GM12878 (cell line): ENCODE measurements around the gene CLEC16A. TPM values are rescaled to one million over a fixed set of nuclear protein-coding genes. Genes with fewer than 3 reads are reported as not detected.

Source experiments
- ATAC-seq: fragments of 200-7000 bp; cut with Tn5 transposase; 3 replicates; pipeline ENCODE4 v1.9.1; 2020; ENCODE audit warnings: mild to moderate bottlenecking, moderate library complexity
- BruUV-seq: library from RNA; stranded (reverse); fragments of 400-500 nt; replicated peaks from 2 replicates; lab custom pipeline; 2021; lab: Mats Ljungman, UMichigan
- CTCF ChIA-PET: fragments of 300-600 bp; sonication (Branson Sonifier 250); formaldehyde crosslinking; extraction: SDS; loops from one replicate; lab custom pipeline; 2021; ENCODE audit warnings: inconsistent platforms; lab: Yijun Ruan, JAX
- POLR2A ChIA-PET: fragments of 350-600 bp; formaldehyde crosslinking; extraction: SDS; loops from one replicate; lab custom pipeline; 2021; ENCODE audit warnings: inconsistent platforms; lab: Charles Lee
- RAD21 ChIA-PET: fragments of 300-600 bp; sonication (Branson Sonifier 250); formaldehyde crosslinking; loops from one replicate; lab custom pipeline; 2023; ENCODE audit warnings: antibody characterized with exemption; ENCODE audit not compliant: unreplicated experiment; lab: Charles Lee
- SMC1A ChIA-PET: fragments of 300-600 bp; sonication (Branson Sonifier 250); formaldehyde crosslinking; loops from one replicate; lab custom pipeline; 2023; ENCODE audit not compliant: unreplicated experiment, uncharacterized antibody; lab: Charles Lee
- DNase-seq: peaks from one replicate; pipeline ENCODE4 v3.0.0-alpha.2; 2011; ENCODE audit warnings: low read depth, low spot score
- FAIRE-seq: peaks from 3 replicates; lab custom pipeline; 2011; peaks lifted over from hg19 to GRCh38; lab: Jason Lieb, UNC
- H2AFZ ChIP-seq: 2 replicates; pipeline ENCODE4 v1.6.0; 2011; ENCODE audit warnings: low read depth, low read length, control low read depth; ENCODE audit not compliant: control insufficient read depth
- H3K27ac ChIP-seq: 2 replicates; pipeline ENCODE4 v1.5.1; 2011; ENCODE audit warnings: control low read depth; ENCODE audit not compliant: control insufficient read depth, insufficient read depth
- H3K27me3 ChIP-seq, 2 experiments: replicated peaks in 1 of 2; 2 replicates each; pipeline versions ENCODE4 v1.6.0 to v1.6.1; 2011; ENCODE audit warnings: low read length in 1 of 2; ENCODE audit not compliant: control insufficient read depth in 2 of 2, insufficient read depth in 2 of 2
- H3K36me3 ChIP-seq, 2 experiments: 2 replicates each; pipeline ENCODE4 v1.5.1; 2011; ENCODE audit warnings: low read length in 1 of 2; ENCODE audit not compliant: control insufficient read depth in 2 of 2, insufficient read depth in 2 of 2
- H3K4me1 ChIP-seq: 2 replicates; pipeline ENCODE4 v1.6.1; 2011; ENCODE audit warnings: mild to moderate bottlenecking, low read length, moderate library complexity, mixed read lengths; ENCODE audit not compliant: control insufficient read depth, insufficient read depth
- H3K4me2 ChIP-seq: 2 replicates; pipeline ENCODE4 v1.6.0; 2011; ENCODE audit warnings: control low read depth; ENCODE audit not compliant: control insufficient read depth, insufficient read depth
- H3K4me3 ChIP-seq: fragments of 200-600 bp; sonication (generic); 2 replicates; pipeline ENCODE4 v1.5.1; 2016
- H3K79me2 ChIP-seq: 2 replicates; pipeline ENCODE4 v1.6.0; 2011; ENCODE audit warnings: low read length; ENCODE audit not compliant: control insufficient read depth, insufficient read depth
- H3K9ac ChIP-seq: 2 replicates; pipeline ENCODE4 v1.8.0; 2011; ENCODE audit warnings: low read length, control low read depth, mixed read lengths; ENCODE audit not compliant: control insufficient read depth, insufficient read depth
- H3K9me3 ChIP-seq: replicated peaks from 3 replicates; pipeline ENCODE4 v1.5.1; 2011; ENCODE audit warnings: mild to moderate bottlenecking, low read length; ENCODE audit not compliant: control insufficient read depth, insufficient read depth
- H4K20me1 ChIP-seq: 2 replicates; pipeline ENCODE4 v1.6.0; 2011; ENCODE audit not compliant: control insufficient read depth, insufficient read depth
- ASH2L ChIP-seq: fragments of 300-600, 200-600 bp; sonication (generic); IDR thresholded peaks from 2 replicates; pipeline ENCODE4 v1.6.1; 2017; ENCODE audit warnings: low read depth, mild to moderate bottlenecking, borderline replicate concordance
- BHLHE40 ChIP-seq, 2 experiments: fragments of 450-650 bp in 1 of 2; IDR thresholded peaks; 2 replicates each; pipeline ENCODE4 v1.6.1; 2011 to 2017; ENCODE audit warnings: low read depth in 2 of 2, borderline replicate concordance in 1 of 2, improper control_type of control experiment in 1 of 2, low read length in 1 of 2, mild to moderate bottlenecking in 1 of 2
- FOXK2 ChIP-seq: fragments of 450-650 bp; IDR thresholded peaks from 2 replicates; pipeline ENCODE4 v1.6.1; 2017; ENCODE audit warnings: mild to moderate bottlenecking, moderate library complexity
- MTA2 ChIP-seq: fragments of 450-650 bp; IDR thresholded peaks from 2 replicates; pipeline ENCODE4 v1.6.1; 2016; ENCODE audit warnings: low read depth, mild to moderate bottlenecking, moderate library complexity
- RUNX3 ChIP-seq: IDR thresholded peaks from 2 replicates; pipeline ENCODE4 v1.6.1; 2012; ENCODE audit warnings: low read length, inconsistent platforms
- SRF ChIP-seq, 2 experiments: IDR thresholded peaks; 2 replicates each; pipeline ENCODE4 v1.6.1; 2011; ENCODE audit warnings: low read depth in 2 of 2, low read length in 2 of 2, mild to moderate bottlenecking in 1 of 2, moderate library complexity in 1 of 2
- TCF3 ChIP-seq: IDR thresholded peaks from 2 replicates; pipeline ENCODE4 v1.6.1; 2012; ENCODE audit warnings: low read depth, mild to moderate bottlenecking, low read length, borderline replicate concordance; ENCODE audit not compliant: insufficient read depth
- ZNF274 ChIP-seq: IDR thresholded peaks from one replicate; pipeline ENCODE4 v1.8.0; 2011; ENCODE audit not compliant: insufficient read length, insufficient read depth
- WGBS: methylation state at CpG from one replicate; pipeline ENCODE4 v1.1.6; 2016; ENCODE audit warnings: low lambda C conversion rate; ENCODE audit not compliant: insufficient replicate concordance, insufficient coverage; ENCODE audit errors: missing lambda C conversion rate; 5-methylcytosine and 5-hydroxymethylcytosine counted together
- in situ Hi-C: fragments of 300-500 bp; cut with MboI; formaldehyde crosslinking; loops from 9 replicates; pipeline ENCODE4 v1.14.3; 2018; ENCODE audit warnings: mixed read lengths
- intact Hi-C: fragments of 100-400 bp; cut with micrococcal nuclease; formaldehyde crosslinking; loops from one replicate; pipeline ENCODE4 v1.14.2; 2022; ENCODE audit not compliant: unreplicated experiment
- polyA plus RNA-seq, 11 experiments: library from polyadenylated mRNA; depleted of rRNA in 4 of 11; unstranded in 6 of 11; stranded (reverse) in 5 of 11; fragments of >200 nt; fragmentation: Nextera tagmentation in 4 of 11; fragmentation: Illumina TruSeq in 1 of 11; extraction: Ambion mirVana in 4 of 11; extraction: Trizol in 1 of 11; gene quantifications; 1 replicate in 1 of 11; 2 replicates in 10 of 11; pipeline versions ENCODE4 v1.2.1 to v1.2.3, GENCODE V29; 2011 to 2016; ENCODE audit warnings: inconsistent platforms in 2 of 11, missing spikeins in 2 of 11, low read depth in 1 of 11
- total RNA-seq, 4 experiments: library from RNA; depleted of rRNA in 3 of 4; stranded (reverse); fragments of >200 nt in 3 of 4; fragmentation: Illumina TruSeq in 1 of 4; extraction: Trizol in 1 of 4; gene quantifications; 2 replicates each; pipeline versions ENCODE4 v1.2.1 to v1.2.3, GENCODE V29; 2013 to 2021
- TF ChIP-seq, protein P1 (sequence below): IDR thresholded peaks from 2 replicates; pipeline ENCODE4 v1.6.1; 2011; ENCODE audit warnings: low read depth, mild to moderate bottlenecking, low read length, moderate library complexity, borderline replicate concordance; ENCODE audit errors: extremely low read depth

The CLEC16A gene
- total and polyA plus RNA-seq, 10 of the 15 experiments (the other 5 are each of a cell fraction or from before 2014, with no cell fraction given), result 1.5 to 28.8 (median 19.2) TPM

DNA sequence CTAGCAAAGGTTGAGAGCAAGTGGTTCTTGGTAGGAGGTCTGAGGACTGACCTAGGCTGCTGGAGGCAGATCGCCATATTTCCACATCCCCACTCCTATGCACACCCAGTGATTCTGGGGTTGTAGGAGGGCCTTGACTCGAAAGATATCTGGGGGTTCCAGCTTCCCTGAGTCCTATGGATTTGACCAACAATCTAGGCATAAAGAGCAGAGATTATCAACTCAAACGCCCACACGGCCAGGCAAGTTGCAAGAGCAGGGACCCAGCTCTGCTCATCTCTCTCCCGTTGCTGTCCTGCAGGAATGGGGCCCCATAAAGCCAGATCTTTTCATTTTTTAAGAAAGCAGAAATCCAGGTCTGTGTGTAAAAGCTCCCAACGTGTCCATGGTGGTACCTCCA lies 217.1 kb downstream of the CLEC16A start:
- H3K9ac ChIP-seq, result no peak overlapping the region
- no peaks in the 10 kb centered on the region for H4K20me1 ChIP-seq
- ChIA-PET POLR2A (interaction anchor here (0.7 to 1.7 kb wide), 2 partner anchors 19 to 33 kb away, joined by 3 to 4 read pairs; no protein-coding TSS in a partner anchor), SMC1A (interaction anchor here (0.9 to 1.8 kb wide), 6 partner anchors 11 to 78 kb away, joined by 3 to 5 read pairs (median 4); no protein-coding TSS in a partner anchor), RAD21 (no interaction called here), CTCF (interaction anchor here (0.9 kb wide), 1 partner anchor 19 kb away, joined by 3 read pairs; no protein-coding TSS in a partner anchor)
- peaks cover 0 to 1% of the 10 kb centered on the region in 2 experiments; a peak in 2 of 4 replicates for H3K36me3 ChIP-seq
- WGBS, result 74% methylated on average over 6 of the region's 6 CpGs
- H3K9me3 ChIP-seq, result no peaks in the 10 kb centered on the region
- FAIRE-seq (no peak), ATAC-seq (no peak), DNase-seq (no peak)
- no peaks in the 10 kb centered on the region for H3K79me2 ChIP-seq
- H3K27ac ChIP-seq, result no peak overlapping the region
- no peak overlapping the region for H2AFZ ChIP-seq
- H3K27me3 ChIP-seq, result no peaks in the 10 kb centered on the region
- peaks cover 7% of the 10 kb centered on the region for H3K4me1 ChIP-seq
- intact Hi-C loops, result no loop called here
- in situ Hi-C loops, result no loop called here
- H3K4me3 ChIP-seq, result no peak overlapping the region
- BruUV-seq, result no TSS peak
- H3K4me2 ChIP-seq, result no peak overlapping the region
- no peak for TF ChIP-seq TCF3
- no peak for TF ChIP-seq ASH2L
- TF ChIP-seq, protein P1, sequence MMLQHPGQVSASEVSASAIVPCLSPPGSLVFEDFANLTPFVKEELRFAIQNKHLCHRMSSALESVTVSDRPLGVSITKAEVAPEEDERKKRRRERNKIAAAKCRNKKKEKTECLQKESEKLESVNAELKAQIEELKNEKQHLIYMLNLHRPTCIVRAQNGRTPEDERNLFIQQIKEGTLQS, result no peak
- no peak for TF ChIP-seq SRF (IDR thresholded peaks at IDR 0.05; ENCODE audit: low read depth in 2 of 2, low read length in 2 of 2)

DNA sequence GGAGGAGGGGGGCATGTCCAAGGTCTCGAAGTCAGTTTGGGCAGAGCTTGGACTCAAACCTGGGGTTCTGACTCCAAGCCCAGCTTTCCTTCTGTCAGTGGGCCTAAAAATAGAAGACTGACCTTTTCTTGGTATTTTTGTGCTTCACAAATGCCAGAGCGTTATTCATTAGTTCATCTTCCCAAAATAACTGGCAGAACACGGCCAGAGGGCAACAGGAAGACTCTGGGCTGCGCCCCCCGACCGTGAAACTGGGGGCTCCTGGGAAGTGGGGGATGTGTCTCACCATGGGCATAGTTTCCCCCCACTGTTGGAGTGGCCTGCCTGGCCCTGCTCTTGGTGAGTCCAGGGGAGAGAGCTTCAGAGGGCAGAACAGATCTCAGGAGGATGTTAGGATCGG lies 217.6 kb downstream of the CLEC16A start:
- CTCF ChIA-PET, result interaction anchor here (0.9 kb wide), 1 partner anchor 19 kb away, joined by 3 read pairs; no protein-coding TSS in a partner anchor
- ATAC-seq, result no peak
- intact Hi-C loops (no loop called here), in situ Hi-C loops (no loop called here)
- 65% methylated on average over 7 of the region's 7 CpGs for WGBS
- H3K27ac ChIP-seq, result no peak overlapping the region
- peaks cover 6% of the 10 kb centered on the region for H3K4me1 ChIP-seq
- no peaks in the 10 kb centered on the region for H3K79me2 ChIP-seq
- SMC1A ChIA-PET, result interaction anchor here (1.3 to 1.8 kb wide), 2 partner anchors 44 to 62 kb away, joined by 3 to 4 read pairs; no protein-coding TSS in a partner anchor
- no peak for TF ChIP-seq ZNF274
- TF ChIP-seq BHLHE40 (IDR thresholded peaks at IDR 0.05; ENCODE audit: borderline replicate concordance in 1 of 2, low read depth in 2 of 2, low read length in 1 of 2), result no peak
- no peak for TF ChIP-seq RUNX3
- no peak for TF ChIP-seq MTA2
- TF ChIP-seq FOXK2, result no peak
- RAD21 ChIA-PET, result no interaction called here
- POLR2A ChIA-PET, result interaction anchor here (0.7 to 1.7 kb wide), 3 partner anchors 20 to 35 kb away, joined by 3 to 4 read pairs (median 3); no protein-coding TSS in a partner anchor
- no peak for FAIRE-seq
- no peak overlapping the region for H2AFZ ChIP-seq
- no peaks in the 10 kb centered on the region for H3K27me3 ChIP-seq
- peaks cover 0 to 3% of the 10 kb centered on the region in 2 experiments; a peak in 2 of 4 replicates for H3K36me3 ChIP-seq
- H3K4me2 ChIP-seq, result no peak overlapping the region
- H4K20me1 ChIP-seq, result no peaks in the 10 kb centered on the region
- H3K4me3 ChIP-seq, result no peak overlapping the region
- H3K9me3 ChIP-seq, result no peaks in the 10 kb centered on the region
- DNase-seq, result no peak
- H3K9ac ChIP-seq, result no peak overlapping the region
- BruUV-seq, result no TSS peak
